ENCODE data around the gene CLCF1. TPM values are rescaled to one million over a fixed set of nuclear protein-coding genes. Genes with fewer than 3 reads are reported as not detected.

Gene CLCF1
- total RNA-seq, 2 experiments from 2014 or later, result 0.10 to 0.17 TPM

GRCh38 chr11:67376873-67377808 lies 3.7 kb upstream of the CLCF1 start:
- POLR2A ChIA-PET, result no interaction called here
- CTCF ChIA-PET, result interaction anchor here (0.7 to 38.4 kb wide), 6 partner anchors 9 to 124 kb away, joined by 3 to 841 read pairs (median 4); partner anchors contain the start of genes CLCF1, POLD4, PPP1CA and RAD9A
- no peak overlapping the region for H3K4me3 Mint-ChIP-seq

GRCh38 chr11:67376063-67376820 lies 2.8 kb upstream of the CLCF1 start:
- POLR2A ChIA-PET, result no interaction called here
- Mint-ChIP-seq H3K27me3 (peaks cover 53% of the 10 kb centered on the region), H3K36me3 (ENCODE audit: low read depth) (no peaks in the 10 kb centered on the region)

More at GRCh38 chr11:67376873-67377808, 3.7 kb upstream of the CLCF1 start:
- no peak for DNase-seq
- Mint-ChIP-seq H3K9me3 (no peaks in the 10 kb centered on the region), H3K36me3 (ENCODE audit: low read depth) (no peaks in the 10 kb centered on the region), H3K4me1 (peaks cover 16% of the 10 kb centered on the region), H3K27ac (no peak overlapping the region), H3K27me3 (peaks cover 47% of the 10 kb centered on the region)

GRCh38 chr11:67375320-67376055 lies 2.1 kb upstream of the CLCF1 start:
- Mint-ChIP-seq H3K36me3 (ENCODE audit: low read depth) (no peaks in the 10 kb centered on the region), H3K4me3 (no peak overlapping the region), H3K27ac (no peak overlapping the region), H3K9me3 (no peaks in the 10 kb centered on the region), H3K4me1 (peaks cover 21% of the 10 kb centered on the region), H3K27me3 (peaks cover 55% of the 10 kb centered on the region)
- DNase-seq, result no peak
- ChIA-PET CTCF (interaction anchor here (0.7 to 38.4 kb wide), 3 partner anchors 11 to 41 kb away, joined by 3 to 841 read pairs (median 841); partner anchors contain the start of genes CLCF1, POLD4, PPP1CA and RAD9A), POLR2A (interaction anchor here (0.6 kb wide), 1 partner anchor 113 kb away, joined by 4 read pairs; no protein-coding TSS in a partner anchor)

More at GRCh38 chr11:67376063-67376820, 2.8 kb upstream of the CLCF1 start:
- CTCF ChIA-PET, result interaction anchor here (0.7 to 38.4 kb wide), 5 partner anchors 10 to 123 kb away, joined by 3 to 841 read pairs (median 4); partner anchors contain the start of genes CLCF1, POLD4, PPP1CA and RAD9A
- Mint-ChIP-seq H3K9me3 (no peaks in the 10 kb centered on the region), H3K4me1 (peaks cover 21% of the 10 kb centered on the region), H3K27ac (no peak overlapping the region), H3K4me3 (no peak overlapping the region)
- no peak for DNase-seq

- peak overlapping the region; percentile 68 for H3K4me3 Mint-ChIP-seq
- POLR2A ChIA-PET, result interaction anchor here (0.6 kb wide), 1 partner anchor 112 kb away, joined by 4 read pairs; no protein-coding TSS in a partner anchor
- peaks cover 27% of the 10 kb centered on the region for H3K4me1 Mint-ChIP-seq
- no peaks in the 10 kb centered on the region for H3K36me3 Mint-ChIP-seq (ENCODE audit: low read depth)
- no peak for DNase-seq
- H3K9me3 Mint-ChIP-seq, result no peaks in the 10 kb centered on the region
- CTCF ChIA-PET, result interaction anchor here (0.7 to 38.4 kb wide), 4 partner anchors 11 to 121 kb away, joined by 3 to 841 read pairs (median 422); partner anchors contain the start of genes CLCF1, POLD4, PPP1CA and RAD9A
- peaks cover 60% of the 10 kb centered on the region for H3K27me3 Mint-ChIP-seq
- H3K27ac Mint-ChIP-seq, result no peak overlapping the region
These were observed 1.3 kb upstream of the CLCF1 start for GRCh38 chr11:67374571-67375281.

GRCh38 chr11:67373648-67374570 lies 511 bp upstream of the CLCF1 start:
- H3K4me3 Mint-ChIP-seq, result peak overlapping the region; percentile 76
- peaks cover 31% of the 10 kb centered on the region for H3K4me1 Mint-ChIP-seq
- peaks cover 68% of the 10 kb centered on the region for H3K27me3 Mint-ChIP-seq
- no peaks in the 10 kb centered on the region for H3K36me3 Mint-ChIP-seq (ENCODE audit: low read depth)
- peak; percentile 68 for DNase-seq
- POLR2A ChIA-PET, result no interaction called here
- no peaks in the 10 kb centered on the region for H3K9me3 Mint-ChIP-seq
- CTCF ChIA-PET, result interaction anchor here (0.6 to 38.4 kb wide), 8 partner anchors 10 to 1735 kb away, joined by 3 to 841 read pairs (median 4); partner anchors contain the start of genes CLCF1, POLD4, PPP1CA and RAD9A
- H3K27ac Mint-ChIP-seq, result peak overlapping the region; percentile 79

- Mint-ChIP-seq H3K27me3 (peaks cover 74% of the 10 kb centered on the region), H3K36me3 (ENCODE audit: low read depth) (no peaks in the 10 kb centered on the region), H3K4me1 (peaks cover 39% of the 10 kb centered on the region), H3K27ac (no peak overlapping the region), H3K4me3 (no peak overlapping the region), H3K9me3 (no peaks in the 10 kb centered on the region)
- CTCF ChIA-PET, result interaction anchor here (0.6 to 38.4 kb wide), 7 partner anchors 9 to 111 kb away, joined by 3 to 841 read pairs (median 6); partner anchors contain the start of genes CLCF1, POLD4, PPP1CA and RAD9A
- POLR2A ChIA-PET, result no interaction called here
- no peak for DNase-seq
These were observed 941 bp downstream of the CLCF1 start for GRCh38 chr11:67372321-67372992.

- Mint-ChIP-seq H3K27me3 (peaks cover 70% of the 10 kb centered on the region), H3K9me3 (no peaks in the 10 kb centered on the region), H3K27ac (no peak overlapping the region), H3K36me3 (ENCODE audit: low read depth) (no peaks in the 10 kb centered on the region), H3K4me1 (peaks cover 39% of the 10 kb centered on the region), H3K4me3 (peak overlapping the region; percentile 44)
- POLR2A ChIA-PET, result no interaction called here
- DNase-seq, result no peak
- CTCF ChIA-PET, result interaction anchor here (1.6 to 38.4 kb wide), 4 partner anchors 8 to 110 kb away, joined by 3 to 841 read pairs (median 426); partner anchors contain the start of genes CLCF1, POLD4, PPP1CA and RAD9A
These were observed 1.5 kb downstream of the CLCF1 start for GRCh38 chr11:67371911-67372320.

- peaks cover 65% of the 10 kb centered on the region for H3K27me3 Mint-ChIP-seq
- H3K4me3 Mint-ChIP-seq, result peak overlapping the region; percentile 45
- ChIA-PET CTCF (interaction anchor here (1.6 to 38.4 kb wide), 4 partner anchors 8 to 110 kb away, joined by 3 to 841 read pairs (median 426); partner anchors contain the start of genes CLCF1, POLD4, PPP1CA and RAD9A), POLR2A (interaction anchor here (1.0 kb wide), 1 partner anchor 25 kb away, joined by 3 read pairs; no protein-coding TSS in a partner anchor)
- peaks cover 39% of the 10 kb centered on the region for H3K4me1 Mint-ChIP-seq
- H3K36me3 Mint-ChIP-seq (ENCODE audit: low read depth), result no peaks in the 10 kb centered on the region
- DNase-seq, result peak; percentile 24
- H3K9me3 Mint-ChIP-seq, result no peaks in the 10 kb centered on the region
- H3K27ac Mint-ChIP-seq, result no peak overlapping the region
These were observed 2.0 kb downstream of the CLCF1 start for GRCh38 chr11:67371189-67371910.

- POLR2A ChIA-PET, result interaction anchor here (1.0 kb wide), 1 partner anchor 25 kb away, joined by 3 read pairs; no protein-coding TSS in a partner anchor
- peaks cover 66% of the 10 kb centered on the region for H3K27me3 Mint-ChIP-seq
These were observed 2.9 kb downstream of the CLCF1 start for GRCh38 chr11:67370351-67371076.

More at GRCh38 chr11:67370351-67371076, 2.9 kb downstream of the CLCF1 start:
- peaks cover 42% of the 10 kb centered on the region for H3K4me1 Mint-ChIP-seq
- H3K27ac Mint-ChIP-seq, result no peak overlapping the region
- no peaks in the 10 kb centered on the region for H3K9me3 Mint-ChIP-seq
- no peaks in the 10 kb centered on the region for H3K36me3 Mint-ChIP-seq (ENCODE audit: low read depth)
- DNase-seq, result no peak
- no peak overlapping the region for H3K4me3 Mint-ChIP-seq
- CTCF ChIA-PET, result interaction anchor here (1.6 to 38.4 kb wide), 4 partner anchors 7 to 109 kb away, joined by 3 to 841 read pairs (median 426); partner anchors contain the start of genes CLCF1, POLD4, PPP1CA and RAD9A
